ENCODE results near the gene LCN10. TPM values are rescaled to one million over a fixed set of nuclear protein-coding genes. Genes with fewer than 3 reads are reported as not detected.

The LCN10 gene
- total RNA-seq, 1 experiment from 2014 or later = not detected

- Histone ChIP-seq H3K9me3 (replicated peaks) (no peaks in the 10 kb centered on the region), H3K4me3 (no peak overlapping the region), H3K36me3 (peaks cover 37% of the 10 kb centered on the region), H3K27ac (no peak overlapping the region), H3K4me1 (replicated peaks) (peaks cover 22% of the 10 kb centered on the region), H3K27me3 (replicated peaks) (peaks cover 5% of the 10 kb centered on the region)
- no peak for DNase-seq (ENCODE audit: low read depth in 1 of 2, low spot score in 2 of 2)
Observed at GRCh38 chr9:136729926-136730325, 12.8 kb downstream of the LCN10 start.

GRCh38 chr9:136729144-136729543 is 13.6 kb downstream of the LCN10 start:
- Histone ChIP-seq H3K27ac (no peak overlapping the region), H3K27me3 (replicated peaks) (peaks cover 5% of the 10 kb centered on the region), H3K4me3 (no peak overlapping the region), H3K4me1 (replicated peaks) (peaks cover 22% of the 10 kb centered on the region), H3K36me3 (peaks cover 45% of the 10 kb centered on the region), H3K9me3 (replicated peaks) (no peaks in the 10 kb centered on the region)
- no peak for DNase-seq (ENCODE audit: low read depth in 1 of 2, low spot score in 2 of 2)

DNA sequence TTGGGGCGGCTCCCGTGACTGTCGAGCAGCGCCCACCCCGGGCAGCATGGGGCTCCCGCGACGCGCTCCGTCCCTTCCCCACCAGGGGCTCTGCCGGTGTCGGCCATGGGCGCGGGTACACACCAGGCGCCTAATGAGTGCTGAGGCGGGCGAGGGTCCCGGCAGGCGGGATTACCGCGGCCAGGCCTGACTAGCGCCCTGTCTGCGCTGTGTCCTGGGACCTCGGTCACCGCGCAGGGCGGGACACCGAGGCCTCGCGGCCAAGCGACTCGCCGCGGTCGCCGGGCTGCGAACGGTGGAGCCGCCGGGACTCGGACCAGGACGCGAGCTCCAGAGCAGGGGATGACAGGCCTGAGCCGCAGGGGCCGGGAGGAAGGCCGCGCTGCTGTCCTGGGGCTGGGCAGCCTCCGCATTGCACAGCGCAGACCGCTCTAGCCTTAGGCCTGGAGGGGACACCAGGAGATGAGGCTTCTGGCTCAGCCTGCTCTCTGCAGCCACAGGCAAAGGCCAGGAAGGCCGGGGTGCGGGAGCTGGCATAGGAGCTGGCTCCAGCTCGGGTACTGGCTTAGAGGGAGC is 14.1 kb downstream of the LCN10 start:
- Histone ChIP-seq H3K27ac (no peak overlapping the region), H3K9me3 (replicated peaks) (no peaks in the 10 kb centered on the region), H3K4me1 (replicated peaks) (peaks cover 22% of the 10 kb centered on the region), H3K4me3 (peak overlapping the region; percentile 66), H3K27me3 (replicated peaks) (peaks cover 5% of the 10 kb centered on the region), H3K36me3 (peaks cover 50% of the 10 kb centered on the region)
- DNase-seq (ENCODE audit: low read depth in 1 of 2, low spot score in 2 of 2) = peak in 1 of 2 experiments; percentile 23

DNA sequence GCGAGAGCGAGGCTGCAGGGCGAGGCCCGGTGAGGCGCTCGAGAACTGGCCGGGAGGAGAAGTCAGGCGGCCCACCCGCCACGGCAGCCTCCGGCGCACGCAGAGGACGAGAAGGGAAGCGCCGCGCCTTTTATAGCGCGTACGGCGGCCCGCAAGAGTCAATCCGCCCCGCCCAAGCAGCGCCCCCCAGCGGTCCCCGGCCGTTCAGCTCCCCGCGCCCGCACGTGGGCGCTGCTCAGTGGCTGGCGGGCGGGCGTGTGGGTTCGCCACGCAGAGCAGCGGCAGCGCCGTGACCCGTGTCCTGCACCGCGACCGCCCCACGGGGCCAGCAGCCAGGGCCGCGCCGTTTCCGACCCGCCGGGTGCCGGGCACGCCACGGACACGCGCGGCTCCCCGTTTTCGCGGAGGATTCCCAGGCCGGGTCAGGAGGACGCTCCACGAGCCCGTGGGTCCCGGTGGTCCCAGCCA is 14.6 kb downstream of the LCN10 start:
- Histone ChIP-seq H3K27me3 (replicated peaks) (peaks cover 5% of the 10 kb centered on the region), H3K4me3 (peak overlapping the region; percentile 66), H3K27ac (no peak overlapping the region), H3K9me3 (replicated peaks) (no peaks in the 10 kb centered on the region), H3K4me1 (replicated peaks) (peaks cover 22% of the 10 kb centered on the region), H3K36me3 (peaks cover 56% of the 10 kb centered on the region)
- peak; percentile 70 to 87 for DNase-seq (ENCODE audit: low read depth in 1 of 2, low spot score in 2 of 2)

- Histone ChIP-seq H3K9me3 (replicated peaks) (no peaks in the 10 kb centered on the region), H3K36me3 (peaks cover 67% of the 10 kb centered on the region), H3K27me3 (replicated peaks) (peaks cover 5% of the 10 kb centered on the region), H3K4me3 (peak overlapping the region; percentile 66), H3K27ac (no peak overlapping the region), H3K4me1 (replicated peaks) (peaks cover 22% of the 10 kb centered on the region)
- peak in 1 of 2 experiments; percentile 33 for DNase-seq (ENCODE audit: low read depth in 1 of 2, low spot score in 2 of 2)
Observed at GRCh38 chr9:136726631-136727191, 16.0 kb downstream of the LCN10 start.

DNA sequence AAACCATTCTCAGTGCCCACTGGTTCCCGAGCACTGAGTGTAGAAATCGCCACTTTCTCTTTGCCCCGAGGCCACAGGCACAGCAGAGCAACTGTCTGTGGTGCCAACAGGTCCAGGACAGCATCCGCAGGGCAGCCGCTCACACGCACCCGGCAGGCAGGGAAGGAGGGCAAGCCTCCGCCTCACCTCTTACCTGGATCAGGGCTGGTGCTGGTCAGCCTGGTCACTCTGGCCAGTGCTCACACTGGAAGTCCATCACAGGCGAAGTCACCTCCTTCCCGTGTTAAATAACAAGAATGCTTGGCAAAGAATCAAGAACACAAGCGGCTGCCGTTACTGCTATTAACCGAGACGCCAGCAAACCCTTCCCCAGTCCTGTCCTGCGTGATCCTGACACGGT is 16.6 kb downstream of the LCN10 start:
- Histone ChIP-seq H3K27me3 (replicated peaks) (peaks cover 5% of the 10 kb centered on the region), H3K36me3 (peaks cover 67% of the 10 kb centered on the region), H3K4me3 (no peak overlapping the region; the same call in 1 of the 2 replicates), H3K4me1 (replicated peaks) (peaks cover 22% of the 10 kb centered on the region), H3K27ac (no peak overlapping the region), H3K9me3 (replicated peaks) (no peaks in the 10 kb centered on the region)
- no peak for DNase-seq (ENCODE audit: low read depth in 1 of 2, low spot score in 2 of 2)

DNA sequence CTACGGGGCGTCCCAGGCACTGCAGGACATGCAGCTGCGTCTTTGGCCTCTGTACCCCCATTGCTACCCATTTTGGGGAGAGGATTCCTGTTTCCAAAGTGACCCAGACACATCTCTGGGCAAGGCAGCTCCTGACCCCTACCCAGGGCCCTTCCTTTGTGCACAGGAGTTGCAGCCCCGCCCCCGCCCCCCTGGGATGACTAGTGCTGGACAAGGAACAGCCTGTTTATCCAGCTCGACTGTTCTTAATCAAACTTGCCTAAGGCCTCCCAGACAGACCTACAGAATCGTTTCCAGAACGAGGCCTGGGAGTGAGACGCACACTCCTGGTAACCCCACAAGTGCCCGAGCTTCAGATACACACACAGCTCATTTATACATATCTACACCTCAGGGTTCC is 17.1 kb downstream of the LCN10 start:
- Histone ChIP-seq H3K4me3 (no peak overlapping the region), H3K27ac (no peak overlapping the region), H3K9me3 (replicated peaks) (no peaks in the 10 kb centered on the region), H3K36me3 (peaks cover 67% of the 10 kb centered on the region), H3K27me3 (replicated peaks) (peaks cover 5% of the 10 kb centered on the region), H3K4me1 (replicated peaks) (peaks cover 22% of the 10 kb centered on the region)
- no peak for DNase-seq (ENCODE audit: low read depth in 1 of 2, low spot score in 2 of 2)

DNA sequence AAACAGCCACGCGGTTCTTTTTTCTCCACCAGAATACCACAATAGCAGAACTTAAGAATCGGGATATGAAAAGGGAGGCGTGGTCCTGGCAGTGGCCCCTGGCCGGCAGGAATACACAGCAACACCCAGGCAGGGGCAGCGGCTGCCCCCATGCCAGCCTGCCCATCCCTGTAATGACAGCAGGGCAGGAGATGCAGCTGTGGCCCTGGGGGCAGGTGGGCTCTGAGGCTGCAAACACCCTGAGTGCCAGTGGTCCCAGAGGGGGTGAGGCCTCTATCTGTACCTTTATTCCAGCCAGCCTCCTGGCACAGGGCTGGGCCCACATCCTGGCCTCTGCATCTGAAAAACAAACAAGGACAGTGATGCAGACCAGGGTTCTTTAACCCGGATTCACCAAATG is 18.0 kb downstream of the LCN10 start:
- Histone ChIP-seq H3K27ac (no peak overlapping the region), H3K27me3 (replicated peaks) (peaks cover 5% of the 10 kb centered on the region), H3K9me3 (replicated peaks) (no peaks in the 10 kb centered on the region), H3K4me1 (replicated peaks) (peaks cover 22% of the 10 kb centered on the region), H3K36me3 (peaks cover 67% of the 10 kb centered on the region), H3K4me3 (no peak overlapping the region)
- DNase-seq (ENCODE audit: low read depth in 1 of 2, low spot score in 2 of 2) = no peak

GRCh38 chr9:136723989-136724388 is 18.8 kb downstream of the LCN10 start:
- no peaks in the 10 kb centered on the region for H3K9me3 ChIP-seq (replicated peaks)
- peaks cover 22% of the 10 kb centered on the region for H3K4me1 ChIP-seq (replicated peaks)
- H3K36me3 ChIP-seq = peaks cover 67% of the 10 kb centered on the region
- H3K4me3 ChIP-seq = no peak overlapping the region
- H3K27ac ChIP-seq = no peak overlapping the region
- no peak for DNase-seq (ENCODE audit: low read depth in 1 of 2, low spot score in 2 of 2)
- H3K27me3 ChIP-seq (replicated peaks) = peaks cover 5% of the 10 kb centered on the region

- peaks cover 2% of the 10 kb centered on the region for H3K27me3 ChIP-seq (replicated peaks)
- no peak overlapping the region for H3K27ac ChIP-seq
- no peaks in the 10 kb centered on the region for H3K9me3 ChIP-seq (replicated peaks)
- H3K4me1 ChIP-seq (replicated peaks) = peaks cover 18% of the 10 kb centered on the region
- H3K36me3 ChIP-seq = peaks cover 63% of the 10 kb centered on the region
- DNase-seq (ENCODE audit: low read depth in 1 of 2, low spot score in 2 of 2) = no peak
- H3K4me3 ChIP-seq = no peak overlapping the region
Observed at GRCh38 chr9:136723362-136723976, 19.3 kb downstream of the LCN10 start.

- Histone ChIP-seq H3K4me1 (replicated peaks) (peaks cover 14% of the 10 kb centered on the region), H3K36me3 (peaks cover 58% of the 10 kb centered on the region), H3K27ac (no peak overlapping the region), H3K4me3 (no peak overlapping the region), H3K27me3 (replicated peaks) (no peaks in the 10 kb centered on the region), H3K9me3 (replicated peaks) (no peaks in the 10 kb centered on the region)
- DNase-seq (ENCODE audit: low read depth in 1 of 2, low spot score in 2 of 2) = no peak
Observed at GRCh38 chr9:136722969-136723356, 19.8 kb downstream of the LCN10 start.

- Histone ChIP-seq H3K36me3 (peaks cover 52% of the 10 kb centered on the region), H3K27me3 (replicated peaks) (no peaks in the 10 kb centered on the region), H3K27ac (no peak overlapping the region), H3K4me3 (no peak overlapping the region), H3K4me1 (replicated peaks) (peaks cover 14% of the 10 kb centered on the region), H3K9me3 (replicated peaks) (no peaks in the 10 kb centered on the region)
- DNase-seq (ENCODE audit: low read depth in 1 of 2, low spot score in 2 of 2) = no peak
Observed at GRCh38 chr9:136722093-136722968, 20.4 kb downstream of the LCN10 start.

DNA sequence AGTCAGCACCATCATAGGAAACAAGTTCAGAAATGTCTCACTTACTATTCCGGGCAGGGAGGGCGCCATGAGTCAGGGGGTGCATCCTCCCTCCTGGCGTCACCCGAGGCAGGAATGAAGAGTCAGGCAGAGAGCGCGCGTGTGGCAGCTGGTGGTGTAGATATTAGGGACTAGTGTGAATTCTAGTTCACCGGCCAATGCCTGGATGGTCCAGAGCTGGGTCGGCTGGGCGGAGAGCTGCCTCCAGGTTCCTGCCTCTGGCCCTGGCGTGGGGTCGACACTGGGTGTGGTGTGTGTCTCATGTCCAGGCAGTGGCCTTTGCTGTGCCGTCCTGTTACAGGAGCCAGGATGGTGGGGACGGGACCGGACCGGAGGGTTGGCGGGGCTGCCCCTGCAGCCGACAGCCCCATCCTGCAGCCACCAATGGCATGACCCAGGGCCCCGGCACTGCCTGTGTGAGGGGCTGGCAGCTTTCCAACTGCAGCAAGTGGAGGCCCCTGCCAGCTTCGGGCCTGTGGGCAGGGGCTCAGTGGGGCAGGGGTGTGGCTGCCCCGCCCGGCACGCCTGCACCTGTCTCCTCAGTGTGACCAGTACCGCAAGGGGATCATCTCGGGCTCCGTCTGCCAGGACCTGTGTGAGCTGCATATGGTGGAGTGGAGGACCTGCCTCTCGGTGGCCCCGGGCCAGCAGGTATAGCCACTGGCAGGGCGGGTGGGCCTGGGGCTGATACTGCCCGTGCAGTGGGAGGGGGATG is 21.2 kb downstream of the LCN10 start:
- no peak for DNase-seq (ENCODE audit: low read depth in 1 of 2, low spot score in 2 of 2)

More for the DNA sequence above, 21.2 kb downstream of the LCN10 start:
- H3K27ac ChIP-seq = no peak overlapping the region
- no peaks in the 10 kb centered on the region; the same call in 1 of the 2 replicates for H3K27me3 ChIP-seq (replicated peaks)
- peaks cover 7% of the 10 kb centered on the region for H3K4me1 ChIP-seq (replicated peaks)
- peaks cover 46% of the 10 kb centered on the region for H3K36me3 ChIP-seq
- no peaks in the 10 kb centered on the region for H3K9me3 ChIP-seq (replicated peaks)
- H3K4me3 ChIP-seq = no peak overlapping the region

All from SJSA1 (cell line).